Keratinocyte (primary cell): ENCODE data around the gene TADA3. TPM values are rescaled to one million over a fixed set of nuclear protein-coding genes. Genes with fewer than 3 reads are reported as not detected.

Source experiments
- DNase-seq: peaks from one replicate; pipeline ENCODE4 v3.0.0-alpha.2; 2011; ENCODE audit warnings: low read depth, missing footprints, low spot score
- FAIRE-seq: peaks from 2 replicates; lab custom pipeline; 2011; peaks lifted over from hg19 to GRCh38; lab: Jason Lieb, UNC
- H2AFZ ChIP-seq: 2 replicates; pipeline ENCODE4 v1.6.0; 2012; ENCODE audit warnings: low read length, control low read depth, inconsistent platforms; ENCODE audit not compliant: control insufficient read depth
- H3K27ac ChIP-seq: 2 replicates; pipeline ENCODE4 v1.5.1; 2011; ENCODE audit warnings: low read length; ENCODE audit not compliant: control insufficient read depth, insufficient read depth
- H3K27me3 ChIP-seq: 3 replicates; pipeline ENCODE4 v1.6.0; 2011; ENCODE audit warnings: low read length; ENCODE audit not compliant: control insufficient read depth, insufficient read depth; ENCODE audit errors: extremely low read depth
- H3K36me3 ChIP-seq, 2 experiments: 2 replicates in 1 of 2; 3 replicates in 1 of 2; pipeline ENCODE4 v1.5.1; 2011; ENCODE audit warnings: low read length in 2 of 2, mild to moderate bottlenecking in 1 of 2; ENCODE audit not compliant: control insufficient read depth in 2 of 2, insufficient read depth in 2 of 2; ENCODE audit errors: extremely low read depth in 1 of 2
- H3K4me1 ChIP-seq: 3 replicates; pipeline ENCODE4 v1.5.1; 2011; ENCODE audit warnings: low read length; ENCODE audit not compliant: control insufficient read depth, insufficient read depth; ENCODE audit errors: extremely low read depth
- H3K4me2 ChIP-seq: 3 replicates; pipeline ENCODE4 v1.6.0; 2011; ENCODE audit warnings: low read depth, low read length; ENCODE audit not compliant: control insufficient read depth, insufficient read depth; ENCODE audit errors: extremely low read depth
- H3K4me3 ChIP-seq, 3 experiments: fragments of 200-600 bp in 1 of 3; sonication (generic) in 1 of 3; 2 replicates in 2 of 3; 3 replicates in 1 of 3; pipeline ENCODE4 v1.5.1; 2011 to 2016; ENCODE audit warnings: low read length in 3 of 3, mild to moderate bottlenecking in 3 of 3, control low read depth in 2 of 3, inconsistent platforms in 1 of 3, low read depth in 1 of 3, mixed read lengths in 1 of 3, mixed run types in 1 of 3, moderate library complexity in 1 of 3; ENCODE audit not compliant: control insufficient read depth in 2 of 3, insufficient read depth in 2 of 3; ENCODE audit errors: extremely low read depth in 1 of 3
- H3K79me2 ChIP-seq: 2 replicates; pipeline ENCODE4 v1.6.0; 2012; ENCODE audit warnings: low read length; ENCODE audit not compliant: control insufficient read depth, insufficient read depth
- H3K9ac ChIP-seq: 3 replicates; pipeline ENCODE4 v1.6.0; 2011; ENCODE audit warnings: low read length; ENCODE audit not compliant: control insufficient read depth, insufficient read depth; ENCODE audit errors: extremely low read depth
- H3K9me1 ChIP-seq: 3 replicates; pipeline ENCODE4 v1.6.0; 2011; ENCODE audit warnings: low read length; ENCODE audit not compliant: control insufficient read depth, insufficient read depth; ENCODE audit errors: extremely low read depth
- H3K9me3 ChIP-seq: 2 replicates; pipeline ENCODE4 v1.5.1; 2012; ENCODE audit warnings: low read depth, low read length; ENCODE audit not compliant: control insufficient read depth
- H4K20me1 ChIP-seq: 3 replicates; pipeline ENCODE4 v1.6.0; 2011; ENCODE audit warnings: low read length; ENCODE audit not compliant: control insufficient read depth, insufficient read depth; ENCODE audit errors: extremely low read depth
- CTCF ChIP-seq, 3 experiments: IDR thresholded peaks in 1 of 3; conservative IDR thresholded peaks in 1 of 3; optimal IDR thresholded peaks in 1 of 3; 2 replicates in 2 of 3; 3 replicates in 1 of 3; pipeline versions ENCODE3 to v1.5.1; 2011; ENCODE audit warnings: low read length in 3 of 3, mild to moderate bottlenecking in 3 of 3, moderate library complexity in 2 of 3, control low read depth in 1 of 3, inconsistent platforms in 1 of 3; ENCODE audit not compliant: insufficient read depth in 2 of 3; ENCODE audit errors: extremely low read depth in 1 of 3
- EZH2 ChIP-seq: IDR thresholded peaks from one replicate; pipeline ENCODE4 v1.6.1; 2012; ENCODE audit warnings: inconsistent platforms, mild to moderate bottlenecking, low read length, moderate library complexity
- dilution Hi-C: fragments of 300-500 bp; cut with MboI; formaldehyde crosslinking; loops from one replicate; pipeline ENCODE4 v1.7.0; 2020; ENCODE audit warnings: low sequenced_read_pairs; ENCODE audit not compliant: extremely low pct_ligation_motif_present
- polyA plus RNA-seq, 5 experiments: library from polyadenylated mRNA; depleted of rRNA in 3 of 5; stranded (reverse) in 3 of 5; stranded (forward) in 1 of 5; unstranded in 1 of 5; fragments of >200 nt; gene quantifications; 1 replicate in 1 of 5; 2 replicates in 3 of 5; 3 replicates in 1 of 5; pipeline versions ENCODE4 v1.2.1 to v1.2.3, GENCODE V29; 2011 to 2012; ENCODE audit warnings: missing spikeins in 2 of 5, low read depth in 1 of 5, low replicate concordance in 1 of 5

The TADA3 gene
- polyA plus RNA-seq, 1 donor (not counting 4 experiments of a cell fraction or from before 2014, with no cell fraction given), result 29.6 TPM

GRCh38 chr3:9760779-9761505, 31.3 kb downstream of the TADA3 start:
- Histone ChIP-seq H3K9ac (no peak overlapping the region), H3K4me1 (no peaks in the 10 kb centered on the region), H3K79me2 (no peaks in the 10 kb centered on the region), H2AFZ (no peak overlapping the region), H3K27ac (no peak overlapping the region), H3K4me2 (no peak overlapping the region), H3K9me1 (no peaks in the 10 kb centered on the region), H3K27me3 (no peaks in the 10 kb centered on the region), H3K36me3 (peaks cover 15 to 18% of the 10 kb centered on the region in 2 experiments), H3K4me3 (no peak overlapping the region), H3K9me3 (no peaks in the 10 kb centered on the region), H4K20me1 (no peaks in the 10 kb centered on the region)
- FAIRE-seq (no peak), DNase-seq (no peak)
- no peak for TF ChIP-seq CTCF (optimal IDR thresholded peaks at IDR 0.05 in 1 of 3, IDR thresholded peaks at IDR 0.05 in 1 of 3, conservative IDR thresholded peaks at IDR 0.05 in 1 of 3; ENCODE audit: extremely low read depth in 1 of 3, insufficient read depth in 2 of 3, low read length in 3 of 3)
- no peak for TF ChIP-seq EZH2
- dilution Hi-C loops, result no loop called here

GRCh38 chr3:9757427-9757826, 34.8 kb downstream of the TADA3 start:
- no peak overlapping the region for H3K27ac ChIP-seq
- dilution Hi-C loops, result no loop called here
- H3K9me1 ChIP-seq, result no peaks in the 10 kb centered on the region
- H3K27me3 ChIP-seq, result no peaks in the 10 kb centered on the region
- FAIRE-seq (no peak), DNase-seq (no peak)
- H2AFZ ChIP-seq, result no peak overlapping the region
- no peaks in the 10 kb centered on the region for H3K9me3 ChIP-seq
- no peaks in the 10 kb centered on the region for H4K20me1 ChIP-seq
- H3K4me3 ChIP-seq, result no peak overlapping the region
- no peak overlapping the region for H3K4me2 ChIP-seq
- H3K4me1 ChIP-seq, result peaks cover 16% of the 10 kb centered on the region
- TF ChIP-seq CTCF (optimal IDR thresholded peaks at IDR 0.05 in 1 of 3, IDR thresholded peaks at IDR 0.05 in 1 of 3, conservative IDR thresholded peaks at IDR 0.05 in 1 of 3; ENCODE audit: extremely low read depth in 1 of 3, insufficient read depth in 2 of 3, low read length in 3 of 3), result no peak
- TF ChIP-seq EZH2, result no peak
- peaks cover 17 to 18% of the 10 kb centered on the region in 2 experiments for H3K36me3 ChIP-seq
- H3K79me2 ChIP-seq, result no peaks in the 10 kb centered on the region
- H3K9ac ChIP-seq, result no peak overlapping the region
